Embryonic facial prominence (tissue), 1 donor: ENCODE results near the gene CLDN9.

Experiments used
- DNase-seq: peaks from one replicate; pipeline ENCODE4 v3.0.0-alpha.2; 2016; ENCODE audit errors: extremely low spot score

CLDN9 gene

GRCh38 chr16:3012828-3013420 is at the start of gene CLDN9:
CLDN9 (plus strand) TSS chr16:3012923; CDS start chr16:3013363, 440 bp downstream.
- DNase-seq: no peak

DNA sequence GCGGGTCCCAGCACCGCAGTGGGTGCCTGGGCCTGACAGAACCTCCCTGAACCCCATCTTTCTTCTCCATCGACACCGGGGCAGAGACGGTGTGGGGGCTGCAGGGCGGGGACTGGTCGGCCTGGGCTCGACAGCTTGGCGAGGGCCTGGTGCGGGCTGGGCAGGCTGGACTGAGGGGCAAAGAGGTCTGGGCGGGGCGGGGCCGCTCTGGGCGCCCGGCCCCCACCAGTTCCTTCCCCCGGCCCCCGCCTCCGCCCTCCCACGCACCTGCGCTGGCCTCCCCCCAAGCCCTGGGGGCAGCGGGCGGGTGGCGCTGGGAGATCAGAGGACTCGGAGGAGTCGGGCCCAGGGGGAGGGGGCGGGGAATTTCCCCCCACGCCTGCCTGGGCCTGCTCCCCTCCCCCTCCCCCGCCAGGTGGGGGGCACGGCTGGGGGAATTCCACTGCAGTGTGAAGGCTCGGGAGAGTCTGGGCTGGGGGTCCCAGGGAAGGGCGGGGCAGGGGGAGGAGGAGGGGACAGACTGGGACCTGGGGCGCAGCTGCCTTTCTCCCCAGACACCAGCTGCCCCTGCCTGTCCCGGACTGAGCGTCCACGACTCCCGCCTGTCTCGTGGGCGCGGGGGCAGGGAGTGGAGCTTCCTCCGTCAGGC is 49.5 kb upstream of the CLDN9 start:
- no peak for DNase-seq

GRCh38 chr16:2963723-2964474 is 48.8 kb upstream of the CLDN9 start, which contains the start of gene KREMEN2:
KREMEN2 (plus strand) TSS chr16:2964275; CDS start chr16:2964521, 246 bp downstream.
- no peak for DNase-seq

GRCh38 chr16:2964475-2965336 is 48.0 kb upstream of the CLDN9 start:
- DNase-seq: peak; percentile 56

- DNase-seq: no peak
Measured at GRCh38 chr16:2966043-2966807, 46.5 kb upstream of the CLDN9 start.

DNA sequence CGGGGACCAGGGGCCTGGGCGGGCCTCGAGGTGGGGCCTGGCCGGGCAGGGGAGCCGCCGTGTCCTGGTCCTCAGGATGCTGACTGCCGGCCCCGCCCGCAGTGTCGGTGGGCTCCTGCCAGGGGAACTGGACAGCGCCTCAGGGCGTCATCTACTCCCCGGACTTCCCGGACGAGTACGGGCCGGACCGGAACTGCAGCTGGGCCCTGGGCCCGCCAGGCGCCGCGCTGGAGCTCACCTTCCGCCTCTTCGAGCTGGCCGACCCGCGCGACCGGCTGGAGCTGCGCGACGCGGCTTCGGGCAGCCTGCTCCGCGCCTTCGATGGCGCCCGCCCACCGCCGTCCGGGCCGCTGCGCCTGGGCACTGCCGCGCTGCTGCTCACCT is 45.9 kb upstream of the CLDN9 start:
- DNase-seq: no peak

GRCh38 chr16:2967211-2967631 is 45.5 kb upstream of the CLDN9 start:
- no peak for DNase-seq

- no peak for DNase-seq
Measured at GRCh38 chr16:2967721-2968161, 45.0 kb upstream of the CLDN9 start.

DNA sequence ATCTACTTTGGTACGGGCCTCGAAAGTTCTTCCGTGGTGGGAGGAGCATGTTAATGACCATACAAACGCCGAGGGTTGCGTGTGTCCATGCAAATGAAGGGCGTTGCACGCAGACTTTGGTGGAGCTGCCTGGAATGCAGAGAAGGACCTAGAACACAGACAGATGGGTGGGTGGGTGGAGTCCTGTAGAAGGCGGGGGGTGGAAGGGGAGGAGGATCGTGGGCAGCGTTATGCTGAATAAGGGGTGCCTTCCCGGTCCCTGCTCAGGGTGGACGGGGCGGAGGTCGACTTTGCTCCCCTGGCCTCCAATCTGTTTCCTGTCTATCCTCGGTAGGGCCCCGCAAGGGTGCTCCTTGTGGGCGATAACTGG is 44.4 kb upstream of the CLDN9 start:
- no peak for DNase-seq

DNA sequence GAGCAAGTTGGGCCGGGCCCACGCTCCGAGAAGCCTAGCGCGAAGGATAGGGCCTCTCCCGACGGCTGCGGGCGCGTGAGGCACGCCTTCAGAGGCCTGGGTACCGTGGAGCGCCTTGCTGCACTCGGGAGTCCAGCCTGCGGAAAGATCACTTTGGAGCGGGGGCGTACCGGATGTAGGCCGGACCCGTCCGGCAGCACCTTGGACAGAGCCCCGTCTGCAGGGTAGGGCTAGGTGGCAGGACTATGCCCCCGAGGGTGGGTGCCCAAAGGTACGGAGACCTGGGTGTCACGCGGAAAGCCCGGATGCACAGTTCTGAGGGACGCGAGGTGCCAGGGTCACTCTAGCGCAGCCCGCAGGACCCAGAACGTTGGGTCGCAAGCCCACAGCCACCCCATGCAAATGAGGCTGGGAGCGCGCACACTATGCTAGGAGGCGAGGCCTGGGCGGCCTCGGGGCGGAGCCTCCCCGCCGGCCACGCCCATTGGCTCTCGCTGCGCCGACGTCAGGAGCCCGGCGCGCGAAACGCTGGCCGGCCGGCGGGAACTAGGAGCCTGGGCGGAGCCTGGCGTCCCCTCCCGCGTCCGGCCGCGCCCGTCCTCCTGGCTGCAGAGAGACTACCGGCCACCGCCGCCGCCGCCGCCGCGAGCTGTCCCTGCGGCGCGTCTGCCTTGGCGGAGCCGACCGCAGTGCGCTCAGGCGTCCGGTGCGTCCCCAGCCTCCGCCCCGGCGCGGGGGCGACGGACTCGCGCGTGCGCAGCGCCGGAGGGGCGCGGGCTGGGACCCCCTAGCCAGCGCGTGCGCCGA is 43.8 kb upstream of the CLDN9 start, which contains the start of gene PAQR4:
Gene PAQR4 (plus strand): TSS at position 611 of the 807 bp plus-strand sequence. CDS start 327 bp downstream, outside the sequence.
- peak; percentile 39 for DNase-seq

DNA sequence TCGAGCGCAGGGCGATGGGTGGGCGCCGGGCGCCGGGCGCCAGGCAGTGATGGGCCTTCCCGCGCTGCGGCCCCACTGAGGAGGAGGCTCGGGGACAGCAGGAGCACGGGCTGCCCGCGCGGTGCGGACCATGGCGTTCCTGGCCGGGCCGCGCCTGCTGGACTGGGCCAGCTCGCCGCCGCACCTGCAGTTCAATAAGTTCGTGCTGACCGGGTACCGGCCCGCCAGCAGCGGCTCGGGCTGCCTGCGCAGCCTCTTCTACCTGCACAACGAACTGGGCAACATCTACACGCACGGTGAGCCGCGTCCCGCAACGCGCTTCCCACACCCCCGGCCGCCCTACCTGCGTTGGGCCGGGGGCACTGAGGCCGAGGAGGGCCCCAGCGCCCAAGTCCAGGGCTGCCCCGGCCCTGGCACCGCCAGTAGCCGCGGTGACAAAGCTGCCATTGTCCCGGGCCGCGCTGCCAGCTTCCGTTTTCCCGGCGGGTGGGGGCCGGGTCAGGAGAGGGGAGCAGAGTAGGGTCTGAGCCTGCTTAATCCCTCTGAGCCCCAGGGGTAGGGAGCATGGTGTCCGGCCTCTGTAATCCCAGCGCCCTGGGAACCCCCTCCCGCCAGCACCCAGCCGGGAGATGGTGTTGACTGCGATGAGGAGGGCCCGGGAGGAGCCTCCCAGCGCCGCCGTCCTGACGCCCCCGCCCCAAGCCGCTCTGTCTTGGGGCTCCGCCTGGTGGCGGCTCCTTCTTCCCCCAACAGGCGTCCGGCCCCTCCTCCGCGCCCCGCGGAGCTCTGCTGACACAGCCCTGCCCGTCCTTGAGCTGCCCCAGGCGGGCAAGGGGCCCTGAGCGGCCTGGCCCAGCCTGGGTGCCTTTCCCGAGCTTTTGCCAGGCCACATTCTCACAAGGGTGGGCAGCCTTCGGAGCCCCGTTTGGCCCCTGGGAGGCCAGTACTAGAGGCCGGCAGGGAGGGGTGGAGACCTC is 42.9 kb upstream of the CLDN9 start:
- DNase-seq: no peak

GRCh38 chr16:2970563-2970962 is 42.2 kb upstream of the CLDN9 start:
- DNase-seq: no peak

DNA sequence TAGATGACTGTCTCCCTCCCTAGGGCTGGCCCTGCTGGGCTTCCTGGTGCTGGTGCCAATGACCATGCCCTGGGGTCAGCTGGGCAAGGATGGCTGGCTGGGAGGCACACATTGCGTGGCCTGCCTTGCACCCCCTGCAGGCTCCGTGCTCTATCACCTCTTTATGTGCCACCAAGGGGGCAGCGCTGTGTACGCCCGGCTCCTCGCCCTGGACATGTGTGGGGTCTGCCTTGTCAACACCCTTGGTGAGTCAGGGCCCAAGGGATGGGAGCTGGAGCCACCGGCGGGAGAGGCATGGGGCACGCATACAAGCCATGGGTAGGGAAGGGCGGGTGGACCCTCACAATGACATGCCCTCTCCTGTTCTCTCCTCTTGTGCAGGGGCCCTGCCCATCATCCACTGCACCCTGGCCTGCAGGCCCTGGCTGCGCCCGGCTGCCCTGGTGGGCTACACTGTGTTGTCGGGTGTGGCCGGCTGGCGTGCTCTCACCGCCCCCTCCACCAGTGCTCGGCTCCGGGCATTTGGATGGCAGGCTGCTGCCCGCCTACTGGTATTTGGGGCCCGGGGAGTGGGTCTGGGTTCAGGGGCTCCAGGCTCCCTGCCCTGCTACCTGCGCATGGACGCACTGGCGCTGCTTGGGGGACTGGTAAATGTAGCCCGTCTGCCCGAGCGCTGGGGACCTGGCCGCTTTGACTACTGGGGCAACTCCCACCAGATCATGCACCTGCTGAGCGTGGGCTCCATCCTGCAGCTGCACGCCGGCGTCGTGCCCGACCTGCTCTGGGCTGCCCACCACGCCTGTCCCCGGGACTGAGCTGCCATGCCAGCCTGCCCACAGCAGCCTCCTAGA is 41.4 kb upstream of the CLDN9 start:
- no peak for DNase-seq

DNA sequence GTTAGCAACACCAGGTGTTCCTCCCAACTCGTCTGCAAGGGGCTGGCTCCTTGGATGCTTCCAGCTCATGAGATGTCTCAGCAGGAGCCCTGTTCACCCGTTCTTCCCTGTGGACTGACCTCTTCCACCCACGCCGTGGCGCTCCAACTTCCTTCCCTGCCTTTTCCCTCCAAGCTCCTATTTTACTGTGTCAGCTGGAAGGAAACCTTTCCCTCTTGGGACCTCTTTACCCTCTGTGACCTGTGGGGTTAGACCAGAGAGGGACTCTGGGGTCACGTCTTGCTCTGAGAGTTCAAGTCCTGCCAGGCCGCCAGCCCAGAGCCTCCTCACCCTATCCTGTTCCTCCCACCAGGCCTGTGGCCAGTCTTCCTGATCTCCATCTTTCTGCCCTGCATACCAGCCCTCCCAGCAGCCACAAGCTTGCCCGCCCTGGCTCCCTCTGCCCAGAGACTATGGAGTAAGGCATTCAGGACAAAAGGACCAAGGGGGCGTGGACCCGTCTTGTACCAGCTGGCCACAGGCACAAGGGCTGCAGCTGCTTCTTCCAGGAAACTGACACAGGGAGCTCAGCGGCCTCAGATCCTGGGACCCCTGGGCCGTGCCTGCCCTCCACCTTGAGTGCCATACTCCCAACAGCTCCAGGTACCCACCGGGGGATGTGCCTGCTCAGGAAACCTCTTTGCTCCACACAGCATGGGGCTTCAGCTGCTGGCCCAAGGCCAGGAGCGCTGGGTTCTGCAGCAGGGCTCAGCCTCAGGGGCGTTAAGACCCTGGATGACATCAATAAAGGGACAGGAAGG is 40.5 kb upstream of the CLDN9 start:
- DNase-seq: no peak

- DNase-seq: no peak
Measured at GRCh38 chr16:2973093-2973492, 39.6 kb upstream of the CLDN9 start.

DNA sequence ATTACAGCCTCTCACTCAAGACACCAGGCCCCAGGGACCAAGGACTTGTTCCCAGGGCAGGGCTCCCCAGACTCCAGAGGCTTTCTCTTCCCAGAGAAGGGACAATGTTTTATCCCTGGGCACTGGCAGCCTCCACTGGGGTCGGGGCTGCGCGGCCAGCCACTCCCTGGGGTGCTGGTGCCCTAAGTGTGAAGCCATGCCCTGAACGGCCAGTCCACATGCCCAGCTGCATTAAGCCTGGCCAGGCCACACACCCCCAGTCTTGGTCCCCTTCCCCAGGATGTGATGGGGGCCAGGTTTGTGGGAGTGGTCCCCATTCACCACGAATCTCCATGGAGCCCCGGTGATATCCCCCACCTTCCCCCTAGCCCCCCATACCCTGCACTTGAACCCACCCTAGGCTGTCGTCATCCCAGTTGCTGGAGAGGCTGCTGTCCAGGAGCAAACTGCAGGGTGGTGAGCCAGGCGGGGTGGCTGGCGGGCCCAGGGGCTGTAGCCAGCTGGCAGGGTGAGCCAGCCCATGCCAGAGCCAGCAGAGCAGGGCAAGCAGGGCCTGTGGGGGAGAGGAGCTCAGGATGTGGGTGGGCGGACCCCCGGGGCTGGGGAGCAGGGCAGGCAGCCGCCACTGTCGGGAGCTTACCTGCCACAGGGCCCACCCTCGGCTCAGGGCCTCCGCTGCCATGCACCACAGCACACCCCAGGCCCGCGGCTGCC is 39.0 kb upstream of the CLDN9 start:
- DNase-seq: no peak
